Stimulated activated CD8-positive, alpha-beta memory T cell treated with anti-CD3 and anti-CD28 coated beads, Interleukin-7, amount 100 ng/mL, for 24 hours (primary cell): ENCODE data around the gene SLC66A2.

Source experiments
- DNase-seq: peaks from one replicate; pipeline ENCODE4 v3.0.0-alpha.2; 2020; ENCODE audit warnings: low read depth

SLC66A2 gene

GRCh38 chr18:79949697-79950487 lies 1.6 kb downstream of the SLC66A2 start:
- DNase-seq, result no peak

- DNase-seq, result no peak
Measured at GRCh38 chr18:79948719-79949411, 2.6 kb downstream of the SLC66A2 start.

- no peak for DNase-seq
Measured at GRCh38 chr18:79947881-79948610, 3.4 kb downstream of the SLC66A2 start.

GRCh38 chr18:79947054-79947755 lies 4.2 kb downstream of the SLC66A2 start:
- DNase-seq, result no peak

- DNase-seq, result no peak
Measured at GRCh38 chr18:79945118-79946042, 6.1 kb downstream of the SLC66A2 start.

- no peak for DNase-seq
Measured at GRCh38 chr18:79944746-79945117, 6.7 kb downstream of the SLC66A2 start.

GRCh38 chr18:79944126-79944731 lies 7.2 kb downstream of the SLC66A2 start:
- DNase-seq, result no peak

GRCh38 chr18:79943608-79944125 lies 7.8 kb downstream of the SLC66A2 start:
- DNase-seq, result no peak

GRCh38 chr18:79942786-79943607 lies 8.5 kb downstream of the SLC66A2 start:
- no peak for DNase-seq

GRCh38 chr18:79942211-79942610 lies 9.2 kb downstream of the SLC66A2 start:
- no peak for DNase-seq

GRCh38 chr18:79941473-79942119 lies 9.9 kb downstream of the SLC66A2 start:
- no peak for DNase-seq

GRCh38 chr18:79940814-79941472 lies 10.5 kb downstream of the SLC66A2 start:
- DNase-seq, result no peak

GRCh38 chr18:79940126-79940813 lies 11.2 kb downstream of the SLC66A2 start:
- no peak for DNase-seq

GRCh38 chr18:79939096-79939495 lies 12.4 kb downstream of the SLC66A2 start:
- DNase-seq, result no peak

GRCh38 chr18:79938196-79938595 lies 13.3 kb downstream of the SLC66A2 start:
- no peak for DNase-seq

GRCh38 chr18:79937103-79937860 lies 14.2 kb downstream of the SLC66A2 start:
- no peak for DNase-seq

- DNase-seq, result no peak
Measured at GRCh38 chr18:79936641-79937040, 14.8 kb downstream of the SLC66A2 start.
